ENCODE data around the gene ARSA.

ARSA gene

DNA sequence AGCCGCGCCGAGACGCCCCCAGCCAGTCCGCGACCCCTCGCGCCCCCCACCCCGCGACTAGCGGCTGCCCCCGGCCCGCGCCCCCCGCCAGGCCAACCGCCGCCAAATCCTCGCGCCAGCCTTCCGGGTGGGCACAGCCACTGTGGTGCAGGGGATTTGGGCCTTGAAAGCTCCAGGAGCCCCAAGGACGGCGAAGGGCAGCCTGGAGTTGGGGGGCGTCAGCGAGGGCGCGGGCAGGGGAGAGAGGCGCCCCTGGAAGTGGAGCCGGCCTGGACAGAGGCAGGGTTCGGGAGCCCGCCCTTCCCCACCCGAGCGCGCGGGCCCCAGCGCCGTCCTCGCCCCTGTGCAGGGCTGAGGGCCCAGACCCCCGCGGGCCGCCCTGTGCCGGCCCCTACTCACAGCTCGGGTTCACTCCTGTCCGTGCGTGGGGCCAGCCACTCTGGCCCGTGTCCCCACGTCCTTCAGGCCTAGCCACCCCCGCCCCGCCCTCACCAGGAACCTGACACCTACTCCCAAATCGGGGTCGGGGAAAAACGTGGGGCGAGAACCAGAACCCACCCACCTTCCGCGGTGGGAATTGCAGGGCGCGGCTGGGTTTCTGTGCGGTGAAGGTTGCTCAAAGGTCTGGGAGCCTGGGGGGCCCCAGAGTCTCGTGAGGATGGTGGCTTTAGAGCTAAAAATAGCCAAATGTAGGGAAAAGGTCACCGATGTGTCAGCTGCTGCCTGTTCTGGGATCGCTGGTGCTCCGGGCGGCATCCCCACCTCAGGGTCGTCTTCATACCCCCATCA lies 49.8 kb downstream of the ARSA start, which contains the start of gene CPT1B:
TSS of gene CPT1B (minus strand) at position 441 of the 789 bp plus-strand sequence. CDS start 512 bp downstream, outside the sequence.
- Histone ChIP-seq H3K27me3 (ENCODE audit: control insufficient read depth, insufficient read depth, low read length, poor library complexity, severe bottlenecking) (no peaks in the 10 kb centered on the region), H3K9me3 (ENCODE audit: control insufficient read depth, low read length) (no peaks in the 10 kb centered on the region), H3K36me3 (ENCODE audit: control insufficient read depth, insufficient read depth, low read length) (peaks cover 5% of the 10 kb centered on the region), H3K4me1 (ENCODE audit: control insufficient read depth, insufficient read depth, low read length) (no peaks in the 10 kb centered on the region), H3K4me3 (ENCODE audit: insufficient read depth, low read depth, low read length) (no peak within 1 kb of the TSS), H3K27ac (ENCODE audit: insufficient read depth, low read depth, low read length, poor library complexity, severe bottlenecking) (no peak within 1 kb of the TSS)
- 94 to 95% methylated on average over 63 of the region's 63 CpGs for WGBS, 2 experiments

DNA sequence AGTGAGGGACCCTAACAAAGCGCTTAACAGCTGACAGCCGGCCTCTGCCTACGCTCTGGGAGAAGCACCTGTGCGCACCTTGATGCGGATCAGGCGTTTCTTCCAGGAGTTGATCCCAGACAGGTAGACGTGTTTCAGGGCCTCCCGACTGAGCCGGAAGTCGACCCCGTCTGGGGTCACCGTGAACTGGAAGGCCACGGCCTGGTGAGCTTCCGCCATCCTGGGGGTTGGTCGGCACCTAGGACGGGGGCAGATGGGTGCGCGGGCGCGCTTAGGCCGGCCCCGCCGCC lies 50.3 kb downstream of the ARSA start:
- no peaks in the 10 kb centered on the region for H3K9me3 ChIP-seq (ENCODE audit: control insufficient read depth, low read length)
- peaks cover 9% of the 10 kb centered on the region for H3K36me3 ChIP-seq (ENCODE audit: control insufficient read depth, insufficient read depth, low read length)
- H3K4me3 ChIP-seq (ENCODE audit: insufficient read depth, low read depth, low read length), result no peak overlapping the region
- H3K27ac ChIP-seq (ENCODE audit: insufficient read depth, low read depth, low read length, poor library complexity, severe bottlenecking), result no peak overlapping the region
- no peaks in the 10 kb centered on the region for H3K27me3 ChIP-seq (ENCODE audit: control insufficient read depth, insufficient read depth, low read length, poor library complexity, severe bottlenecking)
- 96% methylated on average over 23 of the region's 23 CpGs for WGBS, 2 experiments
- H3K4me1 ChIP-seq (ENCODE audit: control insufficient read depth, insufficient read depth, low read length), result no peaks in the 10 kb centered on the region

DNA sequence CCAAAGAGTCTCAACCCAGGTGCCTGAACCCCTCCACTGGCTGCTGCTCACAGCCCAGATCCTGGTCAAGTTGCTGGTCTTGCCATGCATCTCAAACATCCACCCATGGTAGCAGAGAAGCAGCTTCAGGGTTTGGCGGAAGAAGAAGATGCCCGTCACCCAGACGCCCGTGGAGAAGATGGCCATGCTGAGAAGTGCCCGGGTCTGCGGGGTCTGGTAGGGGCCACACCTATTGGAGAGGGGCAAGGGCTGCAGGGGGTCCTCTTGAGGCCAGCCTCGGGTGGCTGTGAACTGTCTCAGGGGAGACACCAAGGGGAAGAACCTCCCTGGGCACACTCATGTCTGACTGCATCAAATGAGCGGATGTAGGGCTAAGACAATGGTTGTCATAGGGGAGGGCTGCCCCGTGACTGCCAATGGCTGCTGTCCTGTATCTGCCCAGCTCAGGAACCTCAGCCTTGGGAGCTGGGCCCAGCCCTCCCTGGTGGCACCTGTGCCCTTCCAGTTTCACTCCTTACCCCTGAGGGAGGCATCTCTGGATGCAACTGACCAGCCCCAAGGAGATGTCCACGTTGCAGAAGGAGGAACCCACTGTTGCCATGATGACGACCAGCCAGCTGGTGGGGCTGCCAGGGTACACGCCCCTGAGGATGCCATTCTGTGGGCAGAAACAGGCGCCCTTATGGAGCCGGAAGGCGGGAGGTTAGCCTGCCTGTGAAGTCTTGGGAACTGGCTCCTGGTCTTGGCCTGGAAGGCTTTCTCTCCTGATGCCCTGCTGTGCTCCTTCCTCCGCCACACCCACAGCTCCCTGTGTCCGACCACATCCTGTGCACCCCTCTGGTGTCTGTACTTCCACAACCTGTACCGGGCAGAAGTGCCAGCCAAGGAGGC lies 50.9 kb downstream of the ARSA start:
- Histone ChIP-seq H3K4me1 (ENCODE audit: control insufficient read depth, insufficient read depth, low read length) (no peaks in the 10 kb centered on the region), H3K27me3 (ENCODE audit: control insufficient read depth, insufficient read depth, low read length, poor library complexity, severe bottlenecking) (no peaks in the 10 kb centered on the region), H3K9me3 (ENCODE audit: control insufficient read depth, low read length) (no peaks in the 10 kb centered on the region), H3K36me3 (ENCODE audit: control insufficient read depth, insufficient read depth, low read length) (peaks cover 12% of the 10 kb centered on the region), H3K4me3 (ENCODE audit: insufficient read depth, low read depth, low read length) (no peak overlapping the region), H3K27ac (ENCODE audit: insufficient read depth, low read depth, low read length, poor library complexity, severe bottlenecking) (no peak overlapping the region)
- WGBS, 2 experiments, result 94 to 95% methylated on average over 18 of the region's 18 CpGs

- Histone ChIP-seq H3K9me3 (ENCODE audit: control insufficient read depth, low read length) (no peaks in the 10 kb centered on the region), H3K36me3 (ENCODE audit: control insufficient read depth, insufficient read depth, low read length) (peaks cover 21% of the 10 kb centered on the region), H3K4me1 (ENCODE audit: control insufficient read depth, insufficient read depth, low read length) (no peaks in the 10 kb centered on the region), H3K27ac (ENCODE audit: insufficient read depth, low read depth, low read length, poor library complexity, severe bottlenecking) (no peak overlapping the region), H3K27me3 (ENCODE audit: control insufficient read depth, insufficient read depth, low read length, poor library complexity, severe bottlenecking) (no peaks in the 10 kb centered on the region), H3K4me3 (ENCODE audit: insufficient read depth, low read depth, low read length) (no peak overlapping the region)
- 87 to 94% methylated on average over 5 of the region's 5 CpGs for WGBS, 2 experiments
Observed at GRCh38 chr22:50576070-50576469, 51.9 kb downstream of the ARSA start.

DNA sequence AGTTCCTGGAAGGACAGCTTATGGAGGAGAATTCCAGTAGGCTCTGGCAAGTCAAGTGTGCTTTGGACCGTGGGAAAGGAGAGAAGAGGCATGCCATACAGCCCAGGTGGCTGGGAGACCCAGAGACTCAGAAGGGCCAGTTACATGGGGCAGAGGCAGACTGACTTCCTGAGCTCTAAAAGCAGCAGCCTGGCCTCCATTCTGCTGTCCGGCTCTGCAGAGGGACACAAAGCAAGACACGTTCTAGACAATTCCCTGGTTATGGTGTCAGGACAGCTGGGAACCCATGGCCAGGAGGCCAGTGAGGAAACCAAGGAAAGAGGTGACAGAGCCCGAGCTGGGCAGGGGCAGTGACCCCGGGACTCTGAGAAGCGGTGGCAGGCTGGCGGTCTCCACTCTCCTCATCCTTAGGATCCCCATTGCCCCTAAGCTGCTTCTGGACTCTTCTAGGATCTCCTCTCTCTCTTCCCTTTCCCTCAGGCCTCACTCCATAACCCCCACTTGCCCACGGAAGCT lies 52.5 kb downstream of the ARSA start:
- no peaks in the 10 kb centered on the region for H3K27me3 ChIP-seq (ENCODE audit: control insufficient read depth, insufficient read depth, low read length, poor library complexity, severe bottlenecking)
- no peak overlapping the region for H3K4me3 ChIP-seq (ENCODE audit: insufficient read depth, low read depth, low read length)
- H3K9me3 ChIP-seq (ENCODE audit: control insufficient read depth, low read length), result no peaks in the 10 kb centered on the region
- H3K4me1 ChIP-seq (ENCODE audit: control insufficient read depth, insufficient read depth, low read length), result no peaks in the 10 kb centered on the region
- 92 to 93% methylated on average over 8 of the region's 8 CpGs for WGBS, 2 experiments
- H3K27ac ChIP-seq (ENCODE audit: insufficient read depth, low read depth, low read length, poor library complexity, severe bottlenecking), result no peak overlapping the region
- peaks cover 26% of the 10 kb centered on the region for H3K36me3 ChIP-seq (ENCODE audit: control insufficient read depth, insufficient read depth, low read length)

All from ectodermal cell (in vitro differentiated cells).